ENCODE results near the gene PICALM.
A peak's percentile ranks its signal among the peaks of the same experiment; 100 is the strongest.
"Not testable (repeated sequence)": the region's sequence is repeated elsewhere in the genome, so short reads cannot be mapped to it uniquely, and the experiment has no call there.

PICALM gene

GRCh38 chr11:85977751-85978160 lies 91.1 kb downstream of the PICALM start:
- DNase-seq (ENCODE audit: low read depth in 2 of 2): no peak

GRCh38 chr11:85976525-85976924 lies 92.4 kb downstream of the PICALM start:
- no peak for DNase-seq (ENCODE audit: low read depth in 2 of 2)

GRCh38 chr11:85974122-85974521 lies 94.8 kb downstream of the PICALM start:
- no peak for DNase-seq (ENCODE audit: low read depth in 2 of 2)

DNA sequence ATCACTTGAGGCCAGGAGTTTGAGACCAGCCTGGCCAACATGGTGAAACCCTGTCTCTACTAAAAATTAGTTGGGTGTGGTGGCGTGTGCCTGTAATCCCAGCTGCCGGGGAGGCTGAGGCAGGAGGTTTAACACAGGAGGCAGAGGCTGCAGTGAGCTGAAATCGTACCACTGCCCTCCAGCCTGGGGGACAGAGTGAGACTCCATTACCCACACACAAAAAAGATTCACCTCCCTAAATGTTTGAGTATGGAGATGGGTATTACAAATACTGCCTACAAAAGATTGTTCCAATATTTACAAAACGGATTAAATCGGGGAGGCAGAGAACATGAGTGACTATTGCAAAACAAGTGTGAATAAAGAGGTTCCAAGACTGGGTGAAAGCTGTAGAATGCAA lies 98.3 kb downstream of the PICALM start:
- DNase-seq (ENCODE audit: low read depth in 2 of 2): no peak

- DNase-seq (ENCODE audit: low read depth in 2 of 2): no peak
These were observed 101.4 kb downstream of the PICALM start for GRCh38 chr11:85967457-85967856.

DNA sequence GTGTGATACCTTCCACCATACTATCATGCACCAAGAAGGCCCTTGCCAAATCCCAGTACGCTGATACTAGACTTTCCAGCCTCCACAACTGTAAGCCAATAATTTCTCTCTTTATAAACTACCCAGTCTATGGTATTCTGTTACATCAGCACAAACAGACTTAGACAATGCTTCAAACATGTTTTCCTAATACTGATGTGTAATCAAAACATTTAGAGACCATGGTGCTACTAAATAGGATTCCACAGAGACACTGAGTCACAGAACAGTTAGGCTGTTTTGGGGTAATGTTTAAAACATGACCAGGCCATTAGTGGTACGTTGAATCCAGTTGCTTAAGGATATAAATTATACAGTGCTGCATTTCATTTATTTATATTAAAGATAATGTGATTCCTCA lies 103.7 kb downstream of the PICALM start:
- no peak for DNase-seq (ENCODE audit: low read depth in 2 of 2)

DNA sequence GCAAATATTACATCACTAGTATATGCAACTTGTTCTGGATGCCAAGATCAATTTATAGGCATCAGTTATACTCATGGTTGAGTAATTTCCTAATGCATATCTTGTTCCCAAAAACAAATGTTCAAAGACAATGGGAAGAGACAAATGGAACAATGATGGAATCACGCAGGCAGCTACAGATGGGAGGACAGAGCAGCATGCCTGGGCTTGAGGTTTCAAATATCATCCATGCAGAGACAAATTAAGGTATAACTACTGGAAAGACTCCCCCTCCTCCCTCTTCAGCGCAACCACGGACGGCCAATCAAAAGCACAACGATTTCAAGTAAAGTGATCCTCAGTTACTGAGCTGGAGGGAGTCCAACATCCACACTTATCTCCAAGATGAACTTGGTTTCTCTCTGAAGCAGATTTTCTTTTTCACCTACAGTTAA lies 106.9 kb downstream of the PICALM start:
- DNase-seq (ENCODE audit: low read depth in 2 of 2): no peak

DNA sequence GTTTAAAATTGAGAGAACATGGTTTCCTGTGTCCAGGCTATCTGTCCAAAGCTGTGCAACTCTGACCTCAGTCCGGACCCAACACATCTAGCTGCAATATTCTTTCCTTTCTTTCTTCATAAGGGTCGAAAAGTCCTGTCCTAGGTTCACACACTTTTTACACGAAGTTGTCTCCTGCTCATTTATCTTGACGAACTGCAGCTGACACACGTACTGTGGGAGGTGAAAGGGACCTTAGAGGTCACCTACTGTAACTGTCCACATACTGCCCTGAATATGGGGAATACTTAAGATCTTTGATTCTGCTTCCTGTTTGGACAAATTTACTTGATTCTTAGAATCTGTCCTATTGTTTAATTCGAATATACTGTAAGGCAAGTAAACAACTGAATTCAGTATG lies 107.8 kb downstream of the PICALM start:
- no peak for DNase-seq (ENCODE audit: low read depth in 2 of 2)

DNA sequence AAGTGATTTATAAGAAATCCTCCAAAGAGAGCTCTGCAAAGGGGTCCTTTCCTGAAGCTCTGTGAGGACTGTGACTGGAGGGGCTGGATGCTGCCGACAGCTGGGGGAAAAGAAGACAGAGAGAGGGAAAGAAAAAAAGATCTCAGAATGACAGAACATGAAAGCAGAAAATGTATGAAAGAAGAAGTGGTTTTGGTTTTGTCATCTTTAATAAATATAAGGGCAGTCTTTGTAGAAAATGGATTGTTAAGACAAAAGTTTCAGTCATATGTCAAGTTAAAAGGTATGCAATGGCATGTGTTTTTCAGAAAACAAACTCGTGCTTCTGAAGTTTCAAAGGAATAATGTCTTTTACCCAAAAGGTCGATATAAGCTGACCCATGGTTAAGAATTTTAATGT lies 108.2 kb downstream of the PICALM start:
- no peak for DNase-seq (ENCODE audit: low read depth in 2 of 2)

DNA sequence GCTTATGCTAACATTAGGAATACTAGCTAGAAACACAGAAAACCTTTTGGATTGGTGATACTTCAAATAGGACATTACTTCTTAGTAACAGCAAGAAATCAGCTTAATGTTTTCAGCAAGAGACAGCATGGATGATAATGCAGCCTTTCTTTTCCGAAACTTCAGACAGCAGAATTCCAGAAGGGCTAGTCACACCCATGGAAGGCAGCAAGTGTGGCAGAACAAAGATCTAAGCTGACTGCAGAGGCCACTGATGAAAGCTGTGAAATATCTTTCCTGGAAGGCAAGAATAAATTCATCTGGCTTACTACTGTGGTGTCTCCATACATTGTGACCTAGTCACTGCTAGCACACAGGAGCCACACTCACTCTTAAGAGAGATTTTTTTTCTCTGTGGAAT lies 113.4 kb downstream of the PICALM start:
- no peak for DNase-seq (ENCODE audit: low read depth in 2 of 2)

DNA sequence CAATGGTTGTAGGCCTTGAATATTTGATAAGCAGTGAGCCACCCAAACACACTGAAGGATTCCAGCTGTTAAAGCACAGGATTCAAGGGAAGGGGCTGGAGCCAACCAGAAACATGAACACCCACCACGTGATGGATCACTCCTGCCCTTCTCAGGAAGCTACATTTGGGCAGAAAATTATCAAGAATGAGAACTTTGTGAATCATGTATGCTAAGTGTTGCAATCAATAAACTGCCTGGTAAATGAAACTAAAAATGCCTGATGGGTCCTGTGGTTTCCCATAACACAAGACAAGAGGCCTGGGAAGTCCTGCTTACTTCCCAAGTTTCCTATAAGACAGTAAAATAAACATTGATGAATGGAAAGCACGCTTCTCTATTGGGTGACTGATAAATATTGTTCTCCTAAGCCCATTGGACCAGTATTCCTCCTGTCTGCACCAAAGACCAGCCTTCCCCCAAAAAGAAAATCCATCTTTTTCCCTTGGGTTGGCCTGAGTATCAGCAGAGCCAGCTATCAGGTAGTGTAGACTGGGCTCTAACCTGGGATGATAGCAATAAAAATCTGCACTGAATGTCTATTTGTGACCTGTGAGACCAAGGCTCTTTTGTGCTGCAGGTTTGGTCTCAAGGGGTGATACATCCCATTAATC lies 115.3 kb downstream of the PICALM start:
- no peak for DNase-seq (ENCODE audit: low read depth in 2 of 2)

GRCh38 chr11:85952108-85952485 lies 116.8 kb downstream of the PICALM start:
- DNase-seq (ENCODE audit: low read depth in 2 of 2): not testable (repeated sequence)

GRCh38 chr11:85951428-85952107 lies 117.3 kb downstream of the PICALM start:
- no peak for DNase-seq (ENCODE audit: low read depth in 2 of 2)

DNA sequence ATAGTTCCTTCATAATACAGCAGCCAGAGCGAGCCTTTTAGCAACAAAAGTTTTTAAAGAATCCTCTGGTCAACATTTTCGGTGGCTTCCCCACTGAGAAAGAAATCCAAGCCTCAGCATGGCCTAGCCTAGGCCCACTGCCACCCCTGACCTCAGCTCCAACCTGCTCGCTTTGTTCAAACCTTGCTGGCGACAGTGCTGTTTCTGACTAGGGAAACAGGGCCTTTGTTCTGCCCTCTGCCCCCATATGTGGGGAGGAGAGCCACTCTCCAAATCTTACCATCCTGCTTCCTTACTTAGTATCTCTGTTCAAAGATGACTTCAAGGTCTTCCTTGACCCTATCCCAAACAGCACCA lies 117.9 kb downstream of the PICALM start:
- no peak for DNase-seq (ENCODE audit: low read depth in 2 of 2)

GRCh38 chr11:85950317-85951048 lies 118.4 kb downstream of the PICALM start:
- no peak for DNase-seq (ENCODE audit: low read depth in 2 of 2)

DNA sequence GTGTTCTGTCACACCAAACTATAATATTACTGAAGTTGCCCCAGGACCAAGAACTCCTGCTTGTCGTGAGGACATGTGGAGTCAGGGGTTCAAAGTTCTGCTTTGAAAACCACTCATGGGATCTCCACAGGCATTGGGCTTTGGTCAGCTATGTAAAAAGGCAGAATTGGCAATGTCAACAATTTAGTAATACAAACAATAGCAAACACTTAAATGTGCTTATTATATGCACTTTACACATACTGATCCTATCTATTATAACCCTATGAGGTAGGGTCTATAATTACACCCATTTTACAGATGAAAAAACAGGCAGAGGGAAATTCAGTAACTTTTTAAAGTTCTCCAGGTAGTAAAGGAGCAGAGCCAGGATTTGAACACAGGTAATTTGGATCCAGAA lies 119.1 kb downstream of the PICALM start:
- DNase-seq (ENCODE audit: low read depth in 2 of 2): no peak

- no peak for DNase-seq (ENCODE audit: low read depth in 2 of 2)
These were observed 120.0 kb downstream of the PICALM start for GRCh38 chr11:85948884-85949283.

DNA sequence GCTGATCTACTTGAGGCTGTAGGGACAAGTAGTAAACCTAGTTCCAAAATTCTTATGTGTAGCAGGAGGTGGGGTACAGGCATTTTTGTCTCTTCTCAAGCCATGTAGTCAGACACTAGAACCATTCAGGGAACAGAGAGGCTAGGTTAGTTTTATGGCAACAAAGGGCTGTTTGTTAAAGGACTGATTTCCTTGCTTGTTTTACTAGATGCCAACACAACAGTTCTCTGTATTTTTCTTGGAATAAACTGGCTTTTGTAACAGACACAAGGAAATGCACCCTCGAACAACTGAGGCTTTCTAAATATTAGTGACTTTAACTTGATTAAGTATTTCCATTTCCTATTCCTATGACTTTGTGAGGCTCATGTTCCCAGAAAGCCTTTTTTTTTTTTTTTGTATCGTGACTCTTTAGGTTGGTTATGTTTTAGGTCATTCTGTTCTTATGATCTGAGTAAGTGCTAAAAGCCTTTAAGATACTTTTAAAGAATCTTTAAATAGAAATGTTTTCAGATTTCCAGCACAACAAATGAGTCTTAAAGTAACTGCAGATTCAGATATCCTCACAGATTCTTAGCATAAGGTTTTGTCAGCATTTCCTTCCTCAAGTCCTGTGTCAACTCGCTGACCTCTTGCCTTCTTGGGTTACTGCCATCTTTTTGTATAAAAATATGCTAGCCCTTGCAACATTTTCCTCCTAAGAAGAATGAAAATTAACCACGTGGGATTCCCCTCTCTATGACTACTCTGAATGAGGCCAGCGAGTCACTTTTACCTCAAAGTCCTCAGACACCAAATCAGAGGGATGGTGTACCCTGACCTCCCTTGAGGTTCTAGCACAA lies 121.2 kb downstream of the PICALM start:
- DNase-seq (ENCODE audit: low read depth in 2 of 2): peak in 1 of 2 experiments; percentile 22

DNA sequence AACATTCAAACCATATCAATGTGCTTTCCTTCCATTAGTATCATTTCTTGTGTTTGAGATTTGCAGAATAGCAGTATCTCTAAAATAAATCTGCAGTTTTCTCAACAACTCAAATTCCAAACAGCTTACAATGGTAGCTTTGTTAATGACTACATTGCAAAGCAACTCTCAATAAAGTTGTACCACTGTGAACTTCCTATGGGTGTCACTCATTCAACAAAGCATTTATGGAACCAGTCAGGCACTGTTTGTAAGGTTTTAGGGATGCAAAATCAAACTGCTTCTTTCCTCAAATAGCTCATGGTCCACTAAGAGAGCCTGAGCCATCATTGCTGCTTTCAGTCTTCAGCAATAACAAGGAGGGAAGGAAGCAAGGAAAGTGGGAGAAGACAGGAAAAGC lies 122.7 kb downstream of the PICALM start:
- DNase-seq (ENCODE audit: low read depth in 2 of 2): no peak

DNA sequence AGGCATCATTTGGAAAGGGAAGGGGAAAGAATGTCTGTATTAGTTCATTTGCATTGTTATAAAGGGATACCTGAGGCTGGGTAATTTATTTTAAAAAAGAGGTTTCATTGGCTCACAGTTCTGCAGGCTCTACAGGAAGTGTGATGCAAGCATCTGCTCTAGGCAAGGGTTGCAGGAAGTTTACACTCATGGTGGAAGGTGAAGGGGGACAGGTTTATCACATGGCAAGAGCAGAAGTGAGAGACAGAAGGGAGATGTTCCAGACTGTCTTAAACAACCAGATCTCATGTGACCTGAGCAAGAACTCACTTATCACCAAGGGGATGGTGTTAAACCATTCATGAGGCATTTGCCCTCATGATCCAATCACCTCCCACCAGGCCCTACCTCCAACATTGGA lies 123.1 kb downstream of the PICALM start:
- no peak for DNase-seq (ENCODE audit: low read depth in 2 of 2)

GRCh38 chr11:85945296-85945695 lies 123.6 kb downstream of the PICALM start:
- DNase-seq (ENCODE audit: low read depth in 2 of 2): no peak

DNA sequence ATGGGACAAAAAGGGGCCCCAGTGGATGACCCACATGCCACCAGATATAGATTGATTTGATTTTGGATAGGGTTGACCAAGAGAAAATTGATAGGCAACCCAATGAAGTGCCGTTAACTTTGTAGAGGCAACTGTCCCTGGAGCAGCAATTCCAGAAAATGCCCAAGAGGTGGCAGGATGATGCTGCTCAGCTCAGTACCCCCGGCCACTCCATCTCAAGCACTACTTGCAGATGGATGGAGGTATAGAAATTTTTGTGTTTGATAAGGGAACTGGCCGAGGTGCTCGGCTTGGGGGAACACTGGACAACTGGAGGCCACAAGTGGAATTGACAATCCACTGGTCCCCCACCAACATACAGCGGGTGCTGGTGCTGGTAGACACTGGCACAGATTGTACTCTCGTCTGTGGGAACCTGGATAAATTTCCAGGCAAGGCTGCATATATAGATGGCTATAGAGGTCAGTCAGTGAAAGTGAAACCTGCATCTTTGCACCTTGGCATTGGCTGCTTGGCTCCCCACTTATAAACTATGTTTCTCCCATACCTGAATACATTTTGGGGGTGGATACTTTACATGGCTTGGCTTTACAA lies 127.4 kb downstream of the PICALM start:
- DNase-seq (ENCODE audit: low read depth in 2 of 2): peak; percentile 9 to 33

All from stimulated activated CD4-positive, alpha-beta T cell treated with anti-CD3 and anti-CD28 coated beads, Interleukin-12 subunit alpha, Interleukin-12 subunit beta, amount 100 ng/mL, for 24 hours (primary cell).